ENCODE measurements around the gene STPG4.
"Not testable (repeated sequence)": the region's sequence is repeated elsewhere in the genome, so short reads cannot be mapped to it uniquely, and the experiment has no call there.

STPG4 gene

GRCh38 chr2:47172922-47173695 lies 18.0 kb upstream of the STPG4 start:
- DNase-seq, result no peak

GRCh38 chr2:47172156-47172921 lies 17.2 kb upstream of the STPG4 start:
- DNase-seq, result no peak

- no peak for DNase-seq
Observed at GRCh38 chr2:47169784-47170183, 14.7 kb upstream of the STPG4 start.

GRCh38 chr2:47168895-47169294 lies 13.8 kb upstream of the STPG4 start:
- DNase-seq, result not testable (repeated sequence)

- no peak for DNase-seq
Observed at GRCh38 chr2:47167149-47167548, 12.0 kb upstream of the STPG4 start.

DNA sequence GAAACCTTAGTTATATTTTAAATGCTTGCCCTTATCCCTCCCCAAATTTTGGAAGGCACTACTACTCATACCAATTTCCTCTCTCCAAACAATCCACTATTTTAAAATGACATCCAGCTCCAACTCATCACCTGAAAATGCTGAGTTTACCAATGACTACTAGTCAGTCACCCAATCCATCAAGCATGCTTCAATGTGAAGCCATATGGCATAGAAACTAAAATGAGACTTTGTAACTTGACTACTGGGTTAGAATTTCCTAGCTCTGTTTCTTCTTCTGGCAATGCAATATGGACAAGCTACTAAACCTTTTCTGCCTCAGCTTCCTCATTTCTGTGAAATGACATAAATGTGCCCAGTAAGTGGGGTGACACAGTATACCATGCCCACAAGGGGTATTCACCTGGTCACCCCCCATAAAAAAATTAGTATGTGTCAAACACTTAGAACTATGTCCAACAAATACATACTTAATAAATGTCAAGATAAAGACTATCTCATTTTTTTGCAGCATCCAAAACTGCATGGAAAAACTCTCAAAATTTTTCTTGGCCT lies 10.0 kb upstream of the STPG4 start:
- no peak for DNase-seq

DNA sequence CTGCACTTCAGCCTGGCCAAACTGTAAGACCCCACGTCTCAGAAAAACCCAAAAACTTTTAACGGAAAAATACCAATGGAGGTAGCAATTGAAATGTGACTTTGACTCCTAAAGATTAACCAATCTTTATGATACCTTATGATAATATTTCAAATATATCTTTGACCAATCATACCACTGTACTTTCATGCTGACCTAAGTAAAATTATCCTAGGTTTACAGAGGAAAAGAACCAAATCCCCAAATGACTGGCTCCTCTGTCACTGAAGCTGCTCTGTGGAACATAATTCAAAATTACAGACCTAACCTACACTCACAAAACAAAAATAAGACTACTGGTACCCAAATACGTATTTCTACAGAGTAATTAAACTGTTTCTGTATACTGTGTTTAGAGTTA lies 7.7 kb upstream of the STPG4 start:
- no peak for DNase-seq

DNA sequence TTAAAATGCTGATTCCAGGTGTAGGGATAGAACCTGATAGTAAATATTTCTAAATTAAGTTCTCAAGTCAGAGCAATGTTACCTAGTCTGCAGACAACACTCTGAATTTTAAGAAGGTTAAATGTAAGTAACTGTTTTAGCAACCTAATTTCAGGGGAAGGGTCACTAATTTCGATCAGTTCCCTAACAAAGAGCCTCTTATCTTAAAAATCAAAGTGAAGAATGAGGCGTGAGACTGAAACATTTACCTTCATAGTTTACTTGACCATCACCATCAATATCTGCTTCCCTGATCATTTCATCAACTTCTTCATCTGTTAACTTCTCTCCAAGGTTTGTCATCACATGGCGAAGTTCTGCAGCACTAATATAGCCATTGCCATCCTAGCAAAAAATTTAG lies 6.4 kb upstream of the STPG4 start:
- no peak for DNase-seq

- DNase-seq, result no peak
Observed at GRCh38 chr2:47160660-47161059, 5.6 kb upstream of the STPG4 start.

- no peak for DNase-seq
Observed at GRCh38 chr2:47160211-47160610, 5.1 kb upstream of the STPG4 start.

DNA sequence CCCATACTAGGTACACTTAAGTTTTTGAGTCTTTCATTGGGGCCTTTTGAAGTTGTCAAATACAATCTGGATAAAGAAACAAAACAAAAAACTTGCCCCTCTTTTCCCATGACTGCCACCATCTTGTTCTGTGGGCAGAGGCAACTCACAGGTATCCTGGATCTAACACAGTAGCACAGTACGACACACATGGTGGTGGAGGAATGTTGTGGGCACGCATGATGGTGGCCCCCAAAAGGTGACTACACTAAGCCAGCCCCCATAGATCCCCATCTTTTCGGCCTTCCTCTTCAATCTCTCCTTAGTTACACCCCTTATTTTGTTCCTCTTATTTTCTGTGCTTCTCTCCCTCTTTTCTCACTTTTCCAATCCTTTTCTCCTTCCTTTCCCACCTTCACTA lies 4.5 kb upstream of the STPG4 start:
- no peak for DNase-seq

DNA sequence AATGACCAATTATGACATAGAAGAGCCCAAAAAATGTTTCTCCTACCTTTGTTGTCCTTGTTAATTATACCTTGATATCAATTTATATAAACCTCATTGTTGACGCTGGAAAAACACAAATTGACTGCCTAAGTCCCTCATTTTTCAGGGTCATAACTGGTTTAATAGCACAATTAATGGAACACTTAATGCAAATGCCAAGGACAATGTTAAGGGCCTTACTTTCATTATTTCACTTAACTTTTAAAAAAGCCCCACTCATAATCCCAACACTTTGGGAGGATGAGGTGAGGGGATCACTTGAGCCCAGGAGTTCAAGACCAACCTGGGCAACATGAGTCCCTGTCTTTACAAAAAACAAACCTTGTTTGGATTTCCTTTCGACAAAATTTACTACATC lies 3.5 kb upstream of the STPG4 start:
- DNase-seq, result no peak

GRCh38 chr2:47152803-47153202 lies 2.3 kb downstream of the STPG4 start:
- DNase-seq, result no peak

DNA sequence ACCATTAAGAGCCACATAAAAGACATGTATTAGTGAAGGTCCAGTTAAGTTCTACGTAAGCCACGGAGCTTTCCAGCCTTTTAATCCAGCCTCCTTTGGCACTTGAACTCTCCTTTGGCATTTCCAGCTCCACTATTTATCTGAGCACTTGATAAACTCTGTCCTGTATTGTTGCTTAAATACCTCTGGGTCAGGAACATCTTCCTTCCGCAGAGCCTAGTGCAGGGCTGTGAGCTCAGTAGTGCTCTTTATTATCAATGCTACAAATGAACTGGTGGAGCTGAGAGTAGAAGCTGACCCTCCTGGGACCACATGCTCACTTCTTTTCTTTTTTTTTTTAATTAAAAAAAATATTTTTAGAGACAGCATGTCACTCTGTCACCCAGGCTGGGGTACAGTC lies 4.9 kb downstream of the STPG4 start:
- no peak for DNase-seq

- no peak for DNase-seq
Observed at GRCh38 chr2:47147021-47147420, 8.1 kb downstream of the STPG4 start.

GRCh38 chr2:47145466-47145865 lies 9.6 kb downstream of the STPG4 start:
- no peak for DNase-seq

DNA sequence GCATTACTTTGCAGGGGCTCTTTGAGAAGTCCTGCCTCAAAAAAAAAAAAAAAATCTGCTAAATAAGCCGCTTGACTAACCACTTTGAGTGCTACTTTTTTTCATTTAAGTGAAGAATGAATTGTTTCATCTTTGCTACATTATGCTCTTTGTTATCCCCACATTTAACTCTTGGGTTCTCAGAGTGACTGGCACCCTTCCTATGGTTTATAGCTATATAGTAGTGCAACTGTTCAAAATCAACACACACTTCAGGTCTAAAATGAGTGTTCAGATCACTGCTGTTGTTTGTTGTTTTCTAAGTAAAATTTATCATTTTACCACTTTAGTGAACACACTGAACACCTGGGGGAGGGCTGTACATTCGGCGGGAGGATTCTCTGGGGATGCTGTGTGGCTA lies 13.6 kb downstream of the STPG4 start:
- no peak for DNase-seq

DNA sequence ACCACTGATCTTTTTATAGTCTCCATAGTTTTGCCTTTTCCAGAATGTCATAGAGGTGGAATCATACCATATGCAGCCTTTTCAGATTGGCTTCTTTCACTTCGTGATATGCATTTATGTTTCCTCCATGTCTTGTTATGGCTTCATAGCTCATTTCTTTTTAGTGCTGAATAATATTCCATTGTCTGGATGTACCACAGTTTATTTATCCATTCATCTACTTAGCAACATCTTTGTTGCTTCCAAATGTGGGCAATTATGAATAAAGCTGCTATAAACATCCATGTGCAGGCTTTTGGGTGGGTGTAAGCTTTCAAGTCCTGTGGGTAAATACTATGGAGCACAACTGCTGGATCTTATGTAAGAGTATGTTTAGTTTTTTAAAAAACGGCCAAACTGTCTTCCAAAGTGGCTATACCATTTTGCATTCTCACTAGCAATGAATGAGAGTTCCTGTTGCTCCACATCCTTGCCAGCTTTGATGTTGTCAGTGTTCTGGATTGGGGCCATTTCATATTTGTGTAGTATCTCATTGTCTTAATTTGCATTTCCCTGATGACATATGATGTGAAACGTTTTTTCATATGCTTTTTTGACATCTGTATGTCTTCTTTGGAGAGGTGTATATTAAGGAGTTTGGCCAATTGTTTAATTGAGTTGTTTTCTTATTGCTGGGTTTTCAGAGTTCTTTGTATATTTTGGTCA lies 20.6 kb downstream of the STPG4 start:
- DNase-seq, result no peak

- DNase-seq, result no peak
Observed at GRCh38 chr2:47133046-47133445, 22.1 kb downstream of the STPG4 start.

DNA sequence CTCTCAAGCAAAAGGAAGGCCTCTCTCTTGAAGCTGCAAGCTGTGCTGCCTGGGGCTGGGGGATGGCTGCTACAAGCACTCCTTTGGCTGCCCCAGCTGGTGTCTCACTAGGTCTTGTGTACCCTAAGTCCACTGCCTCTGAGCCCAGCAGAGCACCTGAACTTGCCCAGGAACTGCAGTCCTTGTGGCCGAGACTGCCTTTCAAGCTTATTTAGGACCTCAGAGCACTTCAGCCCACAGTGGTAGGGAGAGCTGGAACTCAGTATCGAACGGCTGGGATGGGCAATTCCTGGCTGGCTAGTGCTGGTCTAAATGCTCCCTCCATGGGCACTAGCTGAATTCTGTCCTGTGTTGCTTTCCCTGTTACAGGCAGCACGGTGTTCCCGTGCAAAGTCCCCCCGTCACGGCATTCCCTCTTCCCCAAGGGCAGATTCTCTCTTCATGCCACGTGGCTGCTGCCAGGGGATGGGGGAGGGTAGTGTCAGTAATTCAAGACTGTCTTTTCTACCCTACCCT lies 25.9 kb downstream of the STPG4 start:
- DNase-seq, result no peak

DNA sequence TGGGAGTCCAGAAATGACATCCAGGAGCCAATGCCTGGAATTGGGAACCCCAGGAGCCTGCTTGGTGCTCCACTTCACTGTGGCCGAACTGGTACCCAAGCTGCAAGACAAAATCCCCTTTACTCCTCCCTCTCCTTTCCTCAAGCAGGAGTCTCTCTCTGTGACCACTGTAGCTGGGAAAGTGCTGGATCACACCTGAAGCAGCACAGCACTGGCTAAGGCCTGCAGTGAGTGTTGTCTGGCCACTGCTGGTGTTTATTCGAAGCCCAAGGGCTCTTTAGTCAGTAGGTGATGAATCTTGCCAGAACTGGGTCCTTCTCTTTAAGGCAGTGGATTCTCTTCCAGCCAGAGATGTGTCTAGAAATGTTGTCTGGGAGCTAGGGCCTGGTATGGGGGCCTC lies 26.4 kb downstream of the STPG4 start:
- DNase-seq, result no peak

DNA sequence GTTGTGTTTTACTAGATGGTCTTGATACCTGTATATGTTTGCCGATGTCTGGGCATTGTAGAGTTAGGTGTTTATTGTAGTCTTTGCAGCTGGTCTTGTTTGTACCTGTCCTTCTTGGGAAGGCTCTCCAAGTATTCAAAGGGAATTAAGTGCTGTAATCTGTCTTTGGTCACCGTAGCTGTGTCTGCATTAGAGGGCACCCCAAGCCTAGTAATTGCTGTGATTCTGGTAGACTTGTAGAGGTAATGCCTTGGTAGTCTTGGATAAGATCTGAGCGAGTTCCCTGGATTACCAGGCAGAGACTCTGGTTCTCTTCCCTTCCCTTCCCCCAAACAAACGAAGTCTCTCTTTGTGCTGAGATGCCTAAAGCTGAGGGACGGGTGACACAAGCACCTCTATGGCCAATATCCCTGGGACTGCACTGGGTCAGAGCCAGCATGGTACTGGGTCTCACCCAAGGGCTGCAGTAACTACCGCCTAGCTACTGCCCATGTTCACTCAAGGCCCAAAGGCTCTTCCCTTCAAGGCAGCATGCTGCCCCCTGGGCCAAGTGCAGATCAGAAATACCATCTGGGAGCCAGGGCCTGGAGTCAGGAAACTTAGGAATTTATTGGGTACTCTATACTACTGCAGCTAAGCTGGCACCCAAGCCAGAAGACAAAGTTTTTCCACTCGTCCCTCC lies 27.1 kb downstream of the STPG4 start:
- DNase-seq, result no peak

- DNase-seq, result no peak
Observed at GRCh38 chr2:47126783-47127182, 28.3 kb downstream of the STPG4 start.
